GM10847 (cell line): ENCODE results near the gene STARD13.

Experiments
- POLR2A ChIP-seq: IDR thresholded peaks from 2 replicates; pipeline ENCODE4 v1.6.1; 2011; ENCODE audit not compliant: insufficient read length; ENCODE audit errors: extremely low read depth

The STARD13 gene

GRCh38 chr13:33235078-33235477 lies 50.5 kb downstream of the STARD13 start:
- no peak for TF ChIP-seq POLR2A

GRCh38 chr13:33233547-33233946 lies 52.0 kb downstream of the STARD13 start:
- TF ChIP-seq POLR2A, result no peak

GRCh38 chr13:33232883-33233282 lies 52.7 kb downstream of the STARD13 start:
- no peak for TF ChIP-seq POLR2A

- TF ChIP-seq POLR2A, result no peak
Measured at GRCh38 chr13:33231339-33231738, 54.2 kb downstream of the STARD13 start.

- TF ChIP-seq POLR2A, result no peak
Measured at GRCh38 chr13:33230178-33230881, 55.2 kb downstream of the STARD13 start.

- TF ChIP-seq POLR2A, result no peak
Measured at GRCh38 chr13:33229446-33230177, 55.9 kb downstream of the STARD13 start.

GRCh38 chr13:33228648-33229445 lies 56.7 kb downstream of the STARD13 start:
- no peak for TF ChIP-seq POLR2A

GRCh38 chr13:33227927-33228647 lies 57.5 kb downstream of the STARD13 start:
- no peak for TF ChIP-seq POLR2A

GRCh38 chr13:33224686-33225085 lies 60.9 kb downstream of the STARD13 start:
- no peak for TF ChIP-seq POLR2A

- TF ChIP-seq POLR2A, result no peak
Measured at GRCh38 chr13:33224191-33224590, 61.4 kb downstream of the STARD13 start.

- TF ChIP-seq POLR2A, result no peak
Measured at GRCh38 chr13:33219926-33220325, 65.6 kb downstream of the STARD13 start.

GRCh38 chr13:33218426-33218825 lies 67.1 kb downstream of the STARD13 start:
- no peak for TF ChIP-seq POLR2A

GRCh38 chr13:33218020-33218419 lies 67.5 kb downstream of the STARD13 start:
- TF ChIP-seq POLR2A, result no peak

GRCh38 chr13:33217256-33217655 lies 68.3 kb downstream of the STARD13 start:
- TF ChIP-seq POLR2A, result no peak

- TF ChIP-seq POLR2A, result no peak
Measured at GRCh38 chr13:33213797-33214196, 71.8 kb downstream of the STARD13 start.
